A673 (cell line): ENCODE results near the gene ARHGAP45. TPM values are rescaled to one million over a fixed set of nuclear protein-coding genes. Genes with fewer than 3 reads are reported as not detected.

Source experiments
- BruUV-seq: library from RNA; stranded (reverse); fragments of 400-500 nt; replicated peaks from 2 replicates; lab custom pipeline; 2021; lab: Mats Ljungman, UMichigan
- CTCF ChIA-PET: fragments of 300-600 bp; sonication (Branson Sonifier 250); formaldehyde crosslinking; loops from one replicate; lab custom pipeline; 2022; ENCODE audit warnings: antibody characterized with exemption; lab: Charles Lee
- POLR2A ChIA-PET: fragments of 300-600 bp; sonication (Branson Sonifier 250); formaldehyde crosslinking; loops from one replicate; lab custom pipeline; 2022; ENCODE audit warnings: antibody characterized with exemption; ENCODE audit not compliant: low non-redundant PET; lab: Charles Lee
- DNase-seq: peaks from one replicate; pipeline ENCODE4 v3.0.0-alpha.2; 2015; ENCODE audit warnings: low spot score
- H3K27ac ChIP-seq: fragments of 200-600 bp; sonication (generic); 2 replicates; pipeline ENCODE4 v1.5.1; 2016; ENCODE audit warnings: mixed run types, low read depth, mild to moderate bottlenecking, mixed read lengths, antibody characterized with exemption, low read length; ENCODE audit not compliant: poor library complexity, severe bottlenecking
- H3K27me3 ChIP-seq: fragments of 200-600 bp; sonication (generic); replicated peaks from 2 replicates; pipeline ENCODE4 v1.6.1; 2017; ENCODE audit warnings: mixed run types, low read depth, mild to moderate bottlenecking, mixed read lengths, antibody characterized with exemption, low read length; ENCODE audit not compliant: insufficient read depth, poor library complexity
- H3K36me3 ChIP-seq: fragments of 200-600 bp; sonication (generic); 2 replicates; pipeline ENCODE4 v1.6.1; 2016; ENCODE audit warnings: mixed run types, mild to moderate bottlenecking, mixed read lengths, antibody characterized with exemption, low read length; ENCODE audit not compliant: insufficient read depth, poor library complexity, severe bottlenecking
- H3K4me1 ChIP-seq: fragments of 200-600 bp; sonication (generic); 2 replicates; pipeline ENCODE4 v1.6.1; 2017; ENCODE audit warnings: mixed run types, mild to moderate bottlenecking, mixed read lengths, antibody characterized with exemption, low read length; ENCODE audit not compliant: insufficient read depth, poor library complexity, severe bottlenecking
- H3K4me3 ChIP-seq: fragments of 200-600 bp; sonication (generic); 2 replicates; pipeline ENCODE4 v1.5.1; 2016; ENCODE audit warnings: low read depth, mixed run types, mild to moderate bottlenecking, mixed read lengths, low read length; ENCODE audit not compliant: poor library complexity, severe bottlenecking
- H3K9me3 ChIP-seq: fragments of 200-600 bp; sonication (generic); 2 replicates; pipeline ENCODE4 v1.6.1; 2016; ENCODE audit warnings: mixed run types, low read depth, mild to moderate bottlenecking, mixed read lengths, antibody characterized with exemption, low read length; ENCODE audit not compliant: poor library complexity, severe bottlenecking
- CTCF ChIP-seq: fragments of 300-800, 200-600 bp; sonication (generic); conservative IDR thresholded peaks from 2 replicates; pipeline ENCODE4 v1.5.1; 2017; ENCODE audit warnings: low read depth, mild to moderate bottlenecking, antibody characterized with exemption, low read length, moderate library complexity, mixed read lengths
- EZH2 ChIP-seq: fragments of 200-600 bp; sonication (generic); IDR thresholded peaks from 2 replicates; pipeline ENCODE4 v1.6.1; 2017; ENCODE audit warnings: borderline replicate concordance, low read depth, mild to moderate bottlenecking, mixed read lengths, antibody characterized with exemption, low read length; ENCODE audit not compliant: poor library complexity, severe bottlenecking
- intact Hi-C: fragments of 100-400 bp; cut with micrococcal nuclease; formaldehyde crosslinking; loops from one replicate; pipeline ENCODE4 v1.10.0; 2022; ENCODE audit not compliant: unreplicated experiment
- total RNA-seq: library from RNA; stranded (reverse); gene quantifications from 2 replicates; pipeline ENCODE4 v1.2.3, GENCODE V29; 2021

The ARHGAP45 gene
- total RNA-seq, 1 experiment from 2014 or later, result 3.2 TPM

- peaks cover 10% of the 10 kb centered on the region for H3K4me1 ChIP-seq
- no peak overlapping the region for H3K4me3 ChIP-seq
- peaks cover 52% of the 10 kb centered on the region for H3K36me3 ChIP-seq
- CTCF ChIA-PET, result interaction anchor here (0.7 kb wide), 1 partner anchor 352 kb away, joined by 3 read pairs; no protein-coding TSS in a partner anchor
- no peaks in the 10 kb centered on the region for H3K27me3 ChIP-seq
- DNase-seq, result no peak
- BruUV-seq, result no TSS peak
- TF ChIP-seq EZH2, result no peak
- TF ChIP-seq CTCF, result no peak
- intact Hi-C loops, result no loop called here
- H3K27ac ChIP-seq, result no peak overlapping the region
- POLR2A ChIA-PET, result no interaction called here
- H3K9me3 ChIP-seq, result no peaks in the 10 kb centered on the region
These were observed 22.3 kb downstream of the ARHGAP45 start for GRCh38 chr19:1089126-1089771.

GRCh38 chr19:1089891-1090290, 22.9 kb downstream of the ARHGAP45 start:
- BruUV-seq, result no TSS peak
- intact Hi-C loops, result no loop called here
- ChIA-PET POLR2A (no interaction called here), CTCF (interaction anchor here (0.7 kb wide), 1 partner anchor 352 kb away, joined by 3 read pairs; no protein-coding TSS in a partner anchor)
- no peaks in the 10 kb centered on the region for H3K27me3 ChIP-seq
- no peak overlapping the region for H3K4me3 ChIP-seq
- H3K36me3 ChIP-seq, result peaks cover 52% of the 10 kb centered on the region
- TF ChIP-seq EZH2 (no peak), CTCF (no peak)
- peaks cover 13% of the 10 kb centered on the region for H3K4me1 ChIP-seq
- H3K27ac ChIP-seq, result no peak overlapping the region
- H3K9me3 ChIP-seq, result no peaks in the 10 kb centered on the region
- no peak for DNase-seq

- H3K36me3 ChIP-seq, result peaks cover 52% of the 10 kb centered on the region
- H3K27me3 ChIP-seq, result no peaks in the 10 kb centered on the region
- CTCF ChIA-PET, result no interaction called here
- peaks cover 13% of the 10 kb centered on the region for H3K4me1 ChIP-seq
- H3K9me3 ChIP-seq, result no peaks in the 10 kb centered on the region
- TF ChIP-seq EZH2, result no peak
- TF ChIP-seq CTCF, result no peak
- POLR2A ChIA-PET, result interaction anchor here (0.5 kb wide), 1 partner anchor 12 kb away, joined by 4 read pairs; no protein-coding TSS in a partner anchor
- intact Hi-C loops, result no loop called here
- no peak for DNase-seq
- no peak overlapping the region for H3K27ac ChIP-seq
- no TSS peak for BruUV-seq
- no peak overlapping the region for H3K4me3 ChIP-seq
These were observed 24.0 kb downstream of the ARHGAP45 start for GRCh38 chr19:1090731-1091543.
